IMR-90 (cell line): Measurements from ENCODE around the gene SLC25A25. TPM values are rescaled to one million over a fixed set of nuclear protein-coding genes. Genes with fewer than 3 reads are reported as not detected.

Source experiments
- ATAC-seq: fragments of 200-7000 bp; cut with Tn5 transposase; 2 replicates; pipeline ENCODE4 v1.9.1; 2020; ENCODE audit warnings: low read depth, mild to moderate bottlenecking, moderate library complexity
- BruUV-seq: library from RNA; stranded (reverse); fragments of 400-500 nt; replicated peaks from 2 replicates; lab custom pipeline; 2021; lab: Mats Ljungman, UMichigan
- CTCF ChIA-PET: fragments of 300-600 bp; formaldehyde crosslinking; extraction: SDS; loops from one replicate; lab custom pipeline; 2021; ENCODE audit warnings: antibody characterized with exemption; lab: Yijun Ruan, JAX
- POLR2A ChIA-PET: fragments of 300-600 bp; sonication (Branson Sonifier 250); formaldehyde crosslinking; loops from one replicate; lab custom pipeline; 2022; ENCODE audit warnings: antibody characterized with exemption; ENCODE audit not compliant: unreplicated experiment; lab: Charles Lee
- DNase-seq: peaks from one replicate; pipeline ENCODE4 v3.0.0; 2013
- H2AFZ ChIP-seq: replicated peaks from 2 replicates; pipeline ENCODE3; 2013; ENCODE audit warnings: low read length, mild to moderate bottlenecking; ENCODE audit not compliant: poor library complexity
- H2AK5ac ChIP-seq: 2 replicates; pipeline ENCODE4 v1.6.1; 2013; ENCODE audit warnings: low read depth, low read length, inconsistent platforms
- H2AK9ac ChIP-seq: replicated peaks from 2 replicates; pipeline ENCODE3; 2013; ENCODE audit warnings: mild to moderate bottlenecking, low read depth, low read length, moderate library complexity; ENCODE audit not compliant: poor library complexity
- H2BK120ac ChIP-seq: 2 replicates; pipeline ENCODE4 v1.6.1; 2013; ENCODE audit warnings: low read depth, low read length, inconsistent platforms
- H2BK15ac ChIP-seq: 3 replicates; pipeline ENCODE4 v1.6.1; 2013; ENCODE audit warnings: low read depth, low read length, inconsistent platforms
- H2BK20ac ChIP-seq: 2 replicates; pipeline ENCODE4 v1.6.1; 2013; ENCODE audit warnings: low read depth, mild to moderate bottlenecking, inconsistent platforms, low read length, moderate library complexity
- H2BK5ac ChIP-seq: 2 replicates; pipeline ENCODE4 v1.6.1; 2013; ENCODE audit warnings: mild to moderate bottlenecking, low read depth, low read length, inconsistent platforms; ENCODE audit not compliant: poor library complexity, severe bottlenecking
- H3K14ac ChIP-seq: replicated peaks from 2 replicates; pipeline ENCODE4 v1.6.1; 2013; ENCODE audit warnings: low read depth, low read length, inconsistent platforms
- H3K18ac ChIP-seq: 2 replicates; pipeline ENCODE4 v1.6.1; 2013; ENCODE audit warnings: low read depth, low read length, control low read depth
- H3K23ac ChIP-seq: 2 replicates; pipeline ENCODE4 v1.6.1; 2013; ENCODE audit warnings: low read depth, low read length, inconsistent platforms
- H3K27ac ChIP-seq: 2 replicates; pipeline ENCODE4 v1.5.1; 2013; ENCODE audit warnings: mild to moderate bottlenecking, control low read depth, low read length; ENCODE audit not compliant: insufficient read depth
- H3K27me3 ChIP-seq: 2 replicates; pipeline ENCODE4 v1.6.1; 2013; ENCODE audit warnings: low read length; ENCODE audit not compliant: control insufficient read depth, insufficient read depth
- H3K36me3 ChIP-seq: 2 replicates; pipeline ENCODE4 v1.6.1; 2013; ENCODE audit warnings: low read length, mixed read lengths; ENCODE audit not compliant: control insufficient read depth, insufficient read depth
- H3K4ac ChIP-seq: 2 replicates; pipeline ENCODE4 v1.6.1; 2013; ENCODE audit warnings: low read depth, low read length, inconsistent platforms
- H3K4me1 ChIP-seq: 2 replicates; pipeline ENCODE4 v1.6.1; 2013; ENCODE audit warnings: low read length, mixed read lengths; ENCODE audit not compliant: control insufficient read depth, insufficient read depth
- H3K4me2 ChIP-seq: 2 replicates; pipeline ENCODE4 v1.6.1; 2013; ENCODE audit warnings: low read depth, mild to moderate bottlenecking, control low read depth, low read length, moderate library complexity
- H3K4me3 ChIP-seq: 2 replicates; pipeline ENCODE4 v1.5.1; 2013; ENCODE audit warnings: low read depth, mild to moderate bottlenecking, control low read depth, low read length, moderate library complexity; ENCODE audit not compliant: insufficient read depth
- H3K56ac ChIP-seq: 2 replicates; pipeline ENCODE4 v1.6.1; 2013; ENCODE audit warnings: low read length, inconsistent platforms; ENCODE audit not compliant: insufficient read depth; ENCODE audit errors: extremely low read depth
- H3K79me1 ChIP-seq, 2 experiments: 2 replicates each; pipeline ENCODE4 v1.6.1; 2013; ENCODE audit warnings: low read length in 2 of 2, inconsistent platforms in 1 of 2, low read depth in 1 of 2
- H3K9ac ChIP-seq: 2 replicates; pipeline ENCODE4 v1.6.1; 2013; ENCODE audit warnings: low read depth, low read length, control low read depth
- H3K9me1 ChIP-seq: 2 replicates; pipeline ENCODE4 v1.6.1; 2013; ENCODE audit warnings: low read length, inconsistent platforms; ENCODE audit not compliant: insufficient read depth
- H3K9me3 ChIP-seq: 2 replicates; pipeline ENCODE4 v1.6.1; 2013; ENCODE audit warnings: low read length; ENCODE audit not compliant: control insufficient read depth, insufficient read depth
- H4K20me1 ChIP-seq: 2 replicates; pipeline ENCODE4 v1.6.1; 2013; ENCODE audit warnings: low read length, inconsistent platforms; ENCODE audit not compliant: insufficient read depth
- H4K5ac ChIP-seq: 2 replicates; pipeline ENCODE4 v1.6.1; 2013; ENCODE audit warnings: mild to moderate bottlenecking, low read depth, low read length, control low read depth
- H4K8ac ChIP-seq, 2 experiments: 2 replicates each; pipeline ENCODE4 v1.6.1; 2013; ENCODE audit warnings: low read depth in 2 of 2, low read length in 2 of 2, control low read depth in 1 of 2, inconsistent platforms in 1 of 2
- H4K91ac ChIP-seq: 2 replicates; pipeline ENCODE4 v1.6.1; 2013; ENCODE audit warnings: low read depth, low read length, inconsistent platforms; ENCODE audit not compliant: insufficient read depth
- CEBPB ChIP-seq: IDR thresholded peaks from 2 replicates; pipeline ENCODE4 v1.6.1; 2012; ENCODE audit warnings: low read depth, low read length, improper control_type of control experiment
- NFE2L2 ChIP-seq: fragments of 150-350 bp; IDR thresholded peaks from 2 replicates; pipeline ENCODE4 v1.6.1; 2016; ENCODE audit warnings: low read depth, mild to moderate bottlenecking, low read length
- WGBS, 2 experiments: methylation state at CpG; one replicate each; pipeline versions ENCODE4 v1.1.5 to v1.1.7; 2013; ENCODE audit warnings: missing lambda C conversion rate in 2 of 2; ENCODE audit not compliant: insufficient read length in 1 of 2; ENCODE audit errors: extremely low coverage in 2 of 2; 5-methylcytosine and 5-hydroxymethylcytosine counted together
- dilution Hi-C: fragments of 300-500 bp; cut with HindIII; formaldehyde crosslinking; loops from one replicate; pipeline ENCODE4 v1.14.3; 2018; ENCODE audit warnings: low sequenced_read_pairs; ENCODE audit not compliant: unreplicated experiment
- in situ Hi-C: fragments of 300-500 bp; cut with MboI; formaldehyde crosslinking; loops from 3 replicates; pipeline ENCODE4 v1.14.3; 2019; ENCODE audit warnings: low sequenced_read_pairs, inconsistent platforms, mixed read lengths
- intact Hi-C: fragments of 100-400 bp; cut with micrococcal nuclease; formaldehyde crosslinking; loops from 2 replicates; pipeline ENCODE4 v1.10.0; 2022
- polyA plus RNA-seq, 3 experiments: library from polyadenylated mRNA; depleted of rRNA; stranded (reverse); fragments of >200 nt; gene quantifications; 2 replicates each; pipeline ENCODE4 v1.2.3, GENCODE V29; 2012; ENCODE audit warnings: low replicate concordance in 1 of 3
- total RNA-seq: library from RNA; depleted of rRNA; stranded (reverse); fragments of >200 nt; gene quantifications from 2 replicates; pipeline ENCODE4 v1.2.3, GENCODE V29; 2012

SLC25A25 gene
- total and polyA plus RNA-seq, 2 of the 4 experiments (the other 2 are of a cell fraction), result 14.0 to 17.9 TPM

DNA sequence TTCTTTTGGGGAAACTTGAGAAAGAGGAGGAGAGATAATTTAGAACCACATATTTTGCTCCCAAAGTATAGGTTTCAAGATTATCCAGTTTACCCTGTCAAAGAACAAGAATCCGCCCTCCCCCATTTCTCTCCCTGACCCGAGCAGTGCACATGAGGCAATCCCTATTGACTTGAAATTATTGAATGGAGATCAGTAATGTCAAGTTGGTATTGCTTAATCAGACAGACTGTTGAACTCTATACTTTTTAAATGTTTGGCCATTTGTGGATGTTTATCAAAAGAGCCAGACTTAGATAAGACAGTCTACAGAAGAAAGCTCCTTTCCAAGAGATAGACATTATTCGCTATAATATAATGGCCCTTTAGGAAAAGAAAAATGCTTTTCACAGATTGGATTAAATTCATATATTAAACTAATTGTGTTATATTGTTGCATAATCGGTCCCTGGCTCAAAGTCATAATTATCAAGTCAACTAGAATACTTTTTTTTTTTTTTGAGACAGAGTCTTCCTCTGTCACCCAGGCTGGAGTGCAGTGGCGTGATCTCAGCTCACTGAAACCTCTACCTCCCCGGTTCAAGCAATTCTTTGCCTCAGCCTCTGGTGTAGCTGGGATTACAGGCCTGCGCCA lies 5.3 kb downstream of the SLC25A25 start:
- Histone ChIP-seq H3K27ac (peak overlapping the region; percentile 77; the same call in 1 of the 2 replicates), H2AK9ac (no peak overlapping the region), H2AK5ac (peak overlapping the region; percentile 46; the same call in 1 of the 2 replicates), H3K56ac (peak overlapping the region; percentile 45; the same call in 1 of the 2 replicates), H2BK5ac (peak overlapping the region; percentile 89), H4K20me1 (no peaks in the 10 kb centered on the region; the same call in 1 of the 2 replicates), H3K79me1 (peaks cover 12 to 61% of the 10 kb centered on the region in 2 experiments; a peak in 3 of 4 replicates), H3K9me3 (no peaks in the 10 kb centered on the region), H3K14ac (peak overlapping the region; percentile 28; the same call in 1 of the 2 replicates), H3K27me3 (no peaks in the 10 kb centered on the region), H3K4me2 (peak overlapping the region; percentile 78), H2BK15ac (peak overlapping the region; percentile 64; the same call in 2 of the 3 replicates), H2BK20ac (peak overlapping the region; percentile 50; the same call in 1 of the 2 replicates), H2AFZ (no peak overlapping the region), H3K4me1 (peaks cover 20% of the 10 kb centered on the region), H3K23ac (peak overlapping the region; percentile 16; the same call in 1 of the 2 replicates), H3K9me1 (peaks cover 3% of the 10 kb centered on the region; the same call in 1 of the 2 replicates), H3K18ac (peak overlapping the region; percentile 78), H3K4me3 (no peak overlapping the region), H2BK120ac (peak overlapping the region; percentile 58; the same call in 1 of the 2 replicates), H4K5ac (peak overlapping the region; percentile 38; the same call in 1 of the 2 replicates), H3K9ac (no peak overlapping the region), H3K36me3 (no peaks in the 10 kb centered on the region), H4K91ac (no peak overlapping the region), H3K4ac (peak overlapping the region; percentile 76; the same call in 1 of the 2 replicates), H4K8ac (peak overlapping the region in 1 of 2 experiments; percentile 49; a peak in 2 of 4 replicates)
- ChIA-PET POLR2A (interaction anchor here (0.9 kb wide), 1 partner anchor 14 kb away, joined by 9 read pairs; no protein-coding TSS in a partner anchor), CTCF (no interaction called here)
- WGBS, 2 experiments, result no CpG with 5 or more reads among the region's 7 CpGs
- dilution Hi-C loops (no loop called here), in situ Hi-C loops (no loop called here), intact Hi-C loops (no loop called here)
- ATAC-seq (no peak; the same call in 1 of the 2 replicates), DNase-seq (peak; percentile 46)
- no TSS peak for BruUV-seq
- no peak for TF ChIP-seq NFE2L2
- TF ChIP-seq CEBPB, result peak; percentile 89
